Bone marrow (tissue), 2 donors: ENCODE results near the gene SLC12A3.
"Not testable (repeated sequence)": the region's sequence is repeated elsewhere in the genome, so short reads cannot be mapped to it uniquely, and the experiment has no call there.

Experiments used
- DNase-seq, 2 donors: peaks; one replicate each; lab custom pipeline; 2025; lab: John Stamatoyannopoulos, UW

Gene SLC12A3

DNA sequence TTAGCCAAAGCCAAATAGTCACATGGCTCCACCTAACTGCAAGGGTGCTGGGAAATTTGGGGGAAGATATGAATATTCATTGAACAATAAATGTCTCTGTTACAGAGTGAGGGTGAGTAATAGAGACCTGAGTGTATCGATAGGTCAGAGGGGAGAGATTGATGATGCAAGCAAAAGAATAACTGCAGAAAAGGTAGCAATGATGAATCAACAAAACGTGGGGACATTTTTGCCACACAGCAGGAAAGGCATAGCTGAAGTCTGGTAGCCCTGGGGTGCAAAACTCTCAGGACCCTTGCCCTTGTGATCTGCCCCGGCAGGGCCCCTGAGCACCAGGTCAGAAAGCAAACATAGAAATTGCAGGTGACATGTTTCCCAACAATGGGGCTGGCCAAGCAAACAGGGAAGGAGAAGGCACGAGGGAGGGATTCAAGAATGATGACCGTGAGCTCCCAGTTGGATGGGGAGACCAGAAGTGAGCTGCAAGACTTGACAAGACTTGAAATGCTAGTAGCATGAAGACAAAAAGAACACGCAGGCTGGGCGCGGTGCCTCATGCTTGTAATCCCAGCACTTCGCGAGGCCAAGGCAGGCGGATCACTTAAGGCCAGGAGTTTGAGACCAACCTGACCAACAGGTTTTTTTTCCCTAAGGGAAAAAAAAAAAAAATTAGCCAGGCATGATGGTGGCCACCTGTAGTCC lies 54.2 kb downstream of the SLC12A3 start:
- no peak for DNase-seq

DNA sequence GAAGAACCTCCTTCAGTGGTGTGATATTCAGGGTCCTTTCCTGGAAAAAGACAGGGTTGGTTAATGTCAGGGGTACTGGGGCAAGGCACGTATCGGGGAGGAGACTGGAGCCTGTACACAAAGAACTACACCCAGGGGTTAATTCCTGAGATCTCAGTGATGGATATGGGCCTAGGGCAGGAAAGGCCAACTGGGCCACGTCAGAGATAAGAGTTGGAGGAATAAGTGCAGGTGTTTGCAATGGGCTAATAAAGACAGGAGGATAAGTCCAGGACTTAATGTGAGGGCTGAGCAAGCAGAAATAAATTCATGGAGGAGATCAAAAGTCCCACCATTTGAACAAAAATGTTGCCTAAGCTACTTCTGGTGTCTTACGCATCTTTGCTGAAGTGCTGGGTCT lies 56.6 kb downstream of the SLC12A3 start:
- DNase-seq: no peak

DNA sequence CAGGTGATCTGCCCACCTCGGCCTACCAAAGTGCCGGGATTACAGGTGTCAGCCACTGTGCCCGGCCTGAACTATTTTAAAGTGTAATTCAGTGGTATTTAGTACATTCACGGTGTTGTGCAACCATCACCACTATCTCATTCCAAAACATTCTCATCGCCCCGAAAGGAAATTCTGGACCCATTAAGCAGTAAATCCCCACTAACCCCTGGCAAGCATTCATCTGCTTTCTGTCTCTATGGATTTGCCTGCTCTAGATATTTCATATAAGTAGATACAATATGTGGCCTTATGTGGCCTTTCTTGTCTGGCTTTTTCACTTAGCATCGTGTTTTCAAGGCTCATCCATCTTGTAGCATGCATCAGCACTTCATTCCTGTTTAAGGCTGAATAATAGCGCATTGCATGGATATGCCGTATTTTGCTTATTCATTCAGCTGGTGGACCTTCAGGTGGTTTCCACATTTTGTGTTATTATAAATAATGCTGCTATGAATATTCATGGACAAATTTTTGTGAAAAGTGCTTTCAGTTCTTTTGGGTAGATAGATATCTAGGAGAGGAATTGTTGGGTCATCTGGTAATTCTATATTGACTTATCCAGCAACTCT lies 58.6 kb downstream of the SLC12A3 start:
- no peak for DNase-seq

DNA sequence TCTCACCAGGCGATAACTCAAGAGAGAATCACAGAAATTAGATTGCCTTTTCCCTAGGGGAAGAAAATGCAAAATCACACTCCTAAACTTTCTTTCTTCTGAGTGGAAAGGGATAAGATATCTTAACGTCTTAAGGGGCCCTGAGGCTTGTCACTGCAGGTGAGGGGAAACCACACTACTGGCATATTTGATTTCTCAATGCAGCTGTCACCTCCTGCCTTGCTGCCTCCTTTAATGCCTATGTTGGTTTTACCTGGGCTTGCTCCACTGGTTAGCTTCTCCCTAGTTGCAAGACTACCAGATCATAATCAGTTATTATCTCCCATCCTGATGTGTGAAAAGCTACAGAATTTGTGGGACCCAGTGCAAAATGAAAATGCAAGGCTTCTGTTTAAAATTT lies 62.5 kb downstream of the SLC12A3 start:
- no peak for DNase-seq

DNA sequence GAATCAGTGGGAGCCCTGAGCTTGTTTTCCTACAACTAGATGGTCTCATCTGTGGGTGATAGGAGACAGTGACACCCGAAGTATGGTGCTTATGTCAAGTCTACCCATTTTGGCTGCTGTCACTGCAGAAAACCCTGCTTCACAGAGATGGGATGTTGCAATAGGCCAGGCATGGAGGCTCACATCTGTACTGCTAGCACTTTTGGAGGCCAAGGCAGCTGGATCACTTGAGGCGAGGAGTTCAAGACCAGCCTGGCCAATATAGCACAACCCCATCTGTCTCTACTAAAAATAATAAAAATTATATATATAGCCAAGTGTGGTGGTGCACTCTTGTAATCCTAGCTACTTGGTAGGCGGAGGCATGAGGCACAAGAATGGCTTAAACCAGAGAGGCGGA lies 64.6 kb downstream of the SLC12A3 start:
- DNase-seq: no peak

DNA sequence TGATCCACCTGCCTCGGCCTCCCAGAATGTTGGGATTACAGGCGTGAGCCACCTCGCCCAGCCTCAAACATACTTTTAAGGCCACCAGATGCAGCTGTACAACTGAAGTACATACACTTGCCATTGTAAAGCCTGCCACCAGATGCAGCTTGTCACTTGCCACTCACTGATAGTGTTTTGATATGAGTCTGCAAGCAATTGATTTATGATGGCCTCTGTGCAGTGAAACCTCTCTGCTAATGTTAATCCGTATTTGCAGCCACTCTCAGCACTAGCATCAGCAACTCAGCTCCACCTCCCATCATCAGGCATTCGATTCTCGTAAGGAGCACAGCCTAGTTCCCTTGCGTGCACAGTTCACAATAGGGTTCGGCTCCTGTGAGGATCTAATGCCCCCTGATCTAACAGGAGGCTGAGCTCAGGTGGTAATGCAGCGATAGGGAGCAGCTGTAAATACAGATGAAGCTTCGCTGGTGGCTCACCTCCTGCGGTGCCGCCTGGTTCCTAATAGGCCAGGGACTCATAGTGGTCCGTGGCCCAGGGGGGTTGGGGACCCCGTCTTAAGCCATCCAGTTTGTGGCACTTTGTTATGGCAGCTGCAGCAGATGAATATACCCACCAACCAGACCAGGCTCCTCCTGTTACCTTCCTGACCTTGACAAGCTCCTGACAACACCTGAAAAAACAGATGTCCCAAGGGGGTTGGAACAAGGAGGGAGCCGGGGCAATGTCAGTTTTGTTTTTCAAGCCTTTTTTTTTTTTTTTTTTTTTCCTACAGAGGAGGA lies 65.7 kb downstream of the SLC12A3 start:
- DNase-seq: no peak

DNA sequence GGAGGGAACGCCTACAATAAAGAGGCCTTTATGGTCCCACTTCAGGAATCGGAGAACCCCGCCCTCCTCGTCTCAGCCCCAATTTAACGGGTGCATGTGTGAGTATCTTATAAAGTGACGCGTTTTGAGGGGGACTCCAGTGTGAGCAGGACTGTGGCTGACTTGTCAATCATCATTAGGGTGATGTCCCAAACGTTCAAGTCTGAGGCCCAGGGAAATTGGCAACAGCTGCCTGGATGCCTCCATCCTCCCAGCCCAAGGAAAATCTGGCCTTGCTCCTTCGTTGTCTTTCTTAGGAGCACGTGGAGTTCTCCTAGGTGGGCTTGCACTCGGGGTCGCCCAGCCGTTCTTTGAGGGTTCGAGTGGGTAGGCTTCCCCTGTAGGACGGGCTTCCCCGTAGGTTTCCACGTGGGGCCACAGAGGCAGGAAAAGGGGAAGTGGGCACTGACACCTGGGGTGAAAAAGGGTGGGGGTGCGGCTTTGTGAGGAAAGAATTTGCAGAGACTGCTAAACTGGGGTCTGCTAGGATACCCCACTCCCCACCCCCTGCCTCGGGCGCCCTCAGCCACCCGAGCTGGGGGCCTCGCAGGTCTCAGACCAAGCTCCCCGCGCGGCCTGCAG lies 66.4 kb downstream of the SLC12A3 start:
- no peak for DNase-seq

DNA sequence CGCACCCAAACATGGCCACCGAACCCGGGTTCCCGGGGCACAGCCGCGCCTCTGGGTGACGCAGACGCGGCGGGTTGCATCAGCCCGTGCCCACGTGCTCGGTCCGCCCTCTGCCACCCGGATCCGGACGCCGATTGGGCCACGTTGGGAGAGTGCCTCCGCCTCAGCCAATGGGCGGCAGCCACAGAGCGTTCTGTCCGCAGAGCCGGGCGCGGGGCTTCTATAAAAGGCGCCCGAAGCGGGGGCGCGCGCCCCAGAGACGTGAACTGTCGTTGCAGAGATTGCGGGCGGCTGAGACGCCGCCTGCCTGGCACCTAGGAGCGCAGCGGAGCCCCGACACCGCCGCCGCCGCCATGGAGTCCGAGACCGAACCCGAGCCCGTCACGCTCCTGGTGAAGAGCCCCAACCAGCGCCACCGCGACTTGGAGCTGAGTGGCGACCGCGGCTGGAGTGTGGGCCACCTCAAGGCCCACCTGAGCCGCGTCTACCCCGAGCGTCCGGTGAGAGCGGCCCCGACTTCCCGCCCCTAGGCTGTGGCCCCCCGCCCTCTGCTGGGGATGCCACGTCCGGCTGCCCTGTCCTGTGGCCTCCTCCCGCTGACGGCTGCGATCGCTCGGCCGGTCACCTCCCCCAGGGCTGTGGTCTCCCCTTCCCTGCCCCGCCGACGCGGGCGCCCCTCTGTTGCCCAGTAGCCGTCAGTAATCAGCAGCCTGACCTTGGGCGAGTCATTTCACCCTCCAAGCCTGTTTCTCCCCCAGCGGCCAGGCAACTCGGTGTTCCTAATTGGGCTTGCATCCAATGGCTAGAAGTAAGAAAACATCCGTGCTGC lies 67.1 kb downstream of the SLC12A3 start, which contains the start of gene HERPUD1:
HERPUD1 (plus strand) TSS at position 251 of the 829 bp plus-strand sequence; CDS start at position 354, 103 bp downstream.
- DNase-seq: peak; percentile 91 to 94

DNA sequence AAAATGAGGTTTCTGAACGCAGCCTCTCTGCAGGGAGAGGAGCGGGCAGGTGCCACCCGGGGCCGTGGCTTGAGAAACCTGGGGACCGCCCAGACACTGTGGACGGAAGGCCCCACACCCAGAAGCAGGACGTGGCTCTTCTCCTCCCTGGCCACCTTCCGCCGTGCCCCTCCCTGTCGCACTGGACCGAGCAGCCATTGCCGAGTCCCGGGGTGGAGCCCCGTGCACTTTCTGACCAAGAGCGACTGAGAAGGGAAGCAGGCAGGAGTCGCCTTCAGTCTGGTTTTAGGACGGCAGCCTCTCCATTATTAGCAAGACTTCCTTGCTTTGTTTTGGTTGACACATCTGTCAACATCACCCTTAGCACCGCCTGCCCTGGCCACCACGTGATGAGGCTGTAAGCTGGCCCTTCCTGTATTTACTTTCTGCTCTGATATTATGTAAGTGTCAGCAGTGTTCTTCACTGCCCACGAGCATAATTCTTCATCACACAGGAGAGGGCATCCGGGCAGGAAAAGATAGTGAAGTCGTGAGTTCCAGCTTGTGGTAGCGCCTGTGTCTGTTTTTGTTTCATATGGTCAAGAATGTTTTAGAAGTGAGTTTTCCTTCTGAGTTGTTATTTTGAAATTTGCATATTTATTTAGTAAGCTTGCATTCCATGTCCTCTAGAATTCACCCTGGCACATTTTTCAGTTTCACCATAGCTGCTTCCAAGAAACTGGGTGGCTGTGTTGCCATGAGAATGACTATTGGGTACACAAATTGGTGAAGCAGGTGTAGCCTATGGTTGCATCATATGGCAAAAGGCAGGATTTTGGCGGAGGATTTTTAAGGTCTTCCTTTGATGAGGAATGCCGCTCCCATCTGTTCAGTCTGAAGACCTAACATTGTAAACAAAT lies 68.0 kb downstream of the SLC12A3 start:
- peak in 1 of 2 donors; percentile 62 for DNase-seq

DNA sequence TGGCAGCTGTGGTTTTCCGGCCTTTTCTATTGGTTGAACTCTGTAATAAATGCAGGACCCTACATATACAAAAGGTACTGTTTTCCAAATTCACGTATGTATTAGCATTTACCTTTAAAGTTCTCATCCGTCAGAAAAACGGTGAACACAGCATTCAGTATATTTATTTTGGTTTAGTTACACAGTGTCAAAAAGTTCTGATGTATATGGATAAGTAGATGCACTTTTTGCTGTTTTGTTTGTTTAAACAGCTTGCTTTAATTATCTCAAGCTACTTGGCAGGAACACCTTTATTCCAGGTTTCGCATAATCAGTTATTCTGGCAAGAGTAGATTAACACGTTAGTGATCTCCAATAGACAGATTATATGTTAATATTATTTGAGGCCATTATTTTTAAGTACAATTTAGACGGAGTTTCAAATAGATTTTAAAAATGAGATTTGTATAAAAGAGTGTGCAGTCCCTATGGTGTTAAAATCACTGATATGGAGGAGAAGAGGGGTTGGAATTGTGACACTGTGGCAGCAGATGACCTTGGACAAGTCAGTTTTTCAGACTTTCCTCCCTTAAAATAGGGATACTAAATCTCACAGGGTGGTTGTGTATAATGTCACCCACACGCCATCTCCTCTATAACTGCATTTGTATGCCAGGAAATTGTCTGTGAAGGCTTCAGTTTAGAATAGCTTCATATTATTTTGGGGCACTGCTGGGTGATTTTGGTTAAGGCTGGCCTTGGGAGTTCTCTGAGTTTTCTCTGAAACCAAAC lies 69.0 kb downstream of the SLC12A3 start:
- DNase-seq: no peak

DNA sequence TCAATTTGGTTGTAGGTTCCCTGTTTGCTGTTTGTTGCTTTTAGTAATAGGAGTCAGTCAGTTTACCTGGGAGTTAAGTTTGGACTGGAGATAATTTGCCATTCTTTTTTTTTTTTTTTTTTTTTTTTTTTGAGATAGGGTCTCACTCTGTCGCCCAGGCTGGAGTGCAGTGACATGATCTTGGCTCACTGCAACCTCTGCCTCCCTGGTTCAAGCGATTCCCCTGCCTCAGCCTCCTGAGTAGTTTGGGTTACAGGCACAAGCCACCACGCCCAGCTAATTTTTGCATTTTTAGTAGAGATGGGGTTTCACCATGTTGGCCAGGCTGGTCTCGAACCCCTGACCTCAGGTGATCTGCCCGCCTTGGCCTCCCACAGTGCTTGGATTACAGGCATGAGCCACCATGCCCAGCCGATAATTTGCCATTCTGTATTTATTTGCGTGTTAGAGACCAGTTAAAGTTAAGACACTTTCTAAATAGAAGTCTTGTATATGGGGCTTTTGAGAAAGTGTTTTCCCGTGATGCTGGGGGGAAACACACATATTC lies 69.7 kb downstream of the SLC12A3 start:
- not testable (repeated sequence) for DNase-seq

DNA sequence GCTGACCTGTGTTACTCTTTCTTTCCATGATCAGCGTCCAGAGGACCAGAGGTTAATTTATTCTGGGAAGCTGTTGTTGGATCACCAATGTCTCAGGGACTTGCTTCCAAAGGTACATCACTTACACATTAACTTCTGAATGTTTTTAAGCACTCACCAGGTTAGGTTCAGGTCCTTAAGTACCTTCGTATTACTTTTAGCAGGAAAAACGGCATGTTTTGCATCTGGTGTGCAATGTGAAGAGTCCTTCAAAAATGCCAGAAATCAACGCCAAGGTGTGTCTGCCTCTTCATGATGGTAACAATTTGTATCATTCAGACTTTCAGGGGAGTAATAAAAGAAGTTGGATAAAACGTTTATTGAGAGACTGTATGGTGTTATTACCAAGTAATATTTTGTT lies 70.2 kb downstream of the SLC12A3 start:
- no peak for DNase-seq

DNA sequence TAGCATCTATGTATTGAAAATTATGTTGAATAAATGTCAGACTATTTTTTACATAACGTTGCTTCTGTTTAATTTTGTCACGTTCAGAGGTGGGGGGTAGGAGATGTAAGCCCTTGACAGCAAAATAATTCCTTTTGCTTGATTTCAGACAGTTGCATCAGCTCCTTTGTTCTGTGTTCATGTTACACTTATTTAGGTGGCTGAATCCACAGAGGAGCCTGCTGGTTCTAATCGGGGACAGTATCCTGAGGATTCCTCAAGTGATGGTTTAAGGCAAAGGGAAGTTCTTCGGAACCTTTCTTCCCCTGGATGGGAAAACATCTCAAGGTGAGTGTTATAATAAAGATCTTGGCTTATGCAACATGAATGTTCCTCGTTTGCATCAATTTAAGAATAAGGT lies 71.5 kb downstream of the SLC12A3 start:
- DNase-seq: no peak

DNA sequence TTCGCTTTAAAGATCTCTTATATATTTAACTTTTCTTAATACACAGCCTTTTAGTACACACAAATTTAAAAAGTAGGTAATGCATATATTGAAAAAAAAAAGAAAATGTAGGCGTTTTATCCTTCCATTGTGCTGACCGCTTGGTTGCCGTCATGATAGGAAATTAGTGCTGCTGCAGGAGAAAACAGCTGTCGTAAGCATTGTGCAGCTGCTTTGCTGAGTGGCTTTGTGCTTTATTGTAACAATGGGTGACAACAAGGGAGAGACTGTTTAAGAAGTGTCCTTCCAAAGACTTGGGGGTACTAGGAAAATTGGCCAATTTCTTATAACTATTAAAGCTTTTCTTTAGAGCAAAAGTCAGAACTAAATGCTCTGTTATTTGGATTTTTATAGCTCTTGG lies 71.9 kb downstream of the SLC12A3 start:
- DNase-seq: no peak

DNA sequence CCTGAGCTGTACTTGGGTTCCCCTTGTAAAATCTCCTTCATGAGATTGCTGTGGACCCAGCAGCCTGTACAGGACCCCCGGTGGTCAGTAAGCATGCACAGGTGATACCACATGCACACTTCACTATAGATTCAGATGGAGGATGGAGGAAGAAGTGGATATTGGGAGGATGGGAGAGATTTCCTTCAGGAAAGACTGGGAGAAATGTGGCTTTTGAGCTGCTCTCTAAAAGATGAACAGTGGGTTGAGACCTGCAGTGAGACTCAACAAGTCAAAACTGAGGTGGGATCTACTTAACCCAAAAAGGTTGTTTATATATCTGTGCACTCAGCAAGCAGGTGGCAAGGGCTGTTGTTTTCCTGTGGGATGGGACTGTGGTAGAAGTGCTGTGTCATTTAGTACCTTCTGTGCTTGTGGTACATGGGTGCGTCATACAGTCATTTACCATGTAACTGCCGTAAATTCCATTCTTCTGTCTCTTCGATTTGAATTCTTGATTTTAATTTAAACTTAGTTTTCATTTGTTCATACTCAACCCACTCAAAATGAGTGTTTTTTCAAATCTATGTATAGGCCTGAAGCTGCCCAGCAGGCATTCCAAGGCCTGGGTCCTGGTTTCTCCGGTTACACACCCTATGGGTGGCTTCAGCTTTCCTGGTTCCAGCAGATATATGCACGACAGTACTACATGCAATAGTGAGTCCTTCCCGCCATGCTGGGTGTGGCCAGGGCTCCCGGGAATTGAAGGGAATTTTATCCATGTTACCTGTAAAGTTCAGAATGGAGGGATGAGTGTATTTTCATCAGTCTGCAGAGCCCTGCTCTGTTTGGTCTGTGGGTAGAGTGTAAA lies 73.9 kb downstream of the SLC12A3 start:
- DNase-seq: no peak

DNA sequence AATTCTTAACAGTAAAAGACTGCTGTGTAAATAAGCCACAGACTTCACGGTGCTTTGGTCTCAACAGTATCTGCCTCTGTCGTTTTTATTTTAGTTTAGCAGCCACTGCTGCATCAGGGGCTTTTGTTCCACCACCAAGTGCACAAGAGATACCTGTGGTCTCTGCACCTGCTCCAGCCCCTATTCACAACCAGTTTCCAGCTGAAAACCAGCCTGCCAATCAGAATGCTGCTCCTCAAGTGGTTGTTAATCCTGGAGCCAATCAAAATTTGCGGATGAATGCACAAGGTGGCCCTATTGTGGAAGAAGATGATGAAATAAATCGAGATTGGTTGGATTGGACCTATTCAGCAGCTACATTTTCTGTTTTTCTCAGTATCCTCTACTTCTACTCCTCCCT lies 74.8 kb downstream of the SLC12A3 start:
- no peak for DNase-seq

DNA sequence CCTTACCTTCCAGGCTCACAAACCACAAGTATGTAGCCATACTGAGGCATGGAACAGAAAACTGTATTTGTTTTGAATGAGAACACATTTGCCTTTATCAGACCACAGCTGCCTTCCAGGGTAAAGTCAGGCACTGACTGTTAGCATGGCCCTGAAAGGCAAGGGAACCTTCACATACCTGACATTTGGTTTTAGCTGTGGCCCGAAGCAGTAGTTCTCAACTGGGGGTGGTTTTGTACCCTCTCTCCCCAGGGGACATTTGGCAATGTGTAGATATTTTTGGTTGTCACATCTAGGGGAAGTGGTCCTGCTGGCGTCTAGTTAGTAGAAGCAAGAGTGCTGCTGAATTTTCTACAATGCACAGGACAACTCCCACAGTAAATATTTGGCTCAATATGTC lies 76.1 kb downstream of the SLC12A3 start:
- no peak for DNase-seq

DNA sequence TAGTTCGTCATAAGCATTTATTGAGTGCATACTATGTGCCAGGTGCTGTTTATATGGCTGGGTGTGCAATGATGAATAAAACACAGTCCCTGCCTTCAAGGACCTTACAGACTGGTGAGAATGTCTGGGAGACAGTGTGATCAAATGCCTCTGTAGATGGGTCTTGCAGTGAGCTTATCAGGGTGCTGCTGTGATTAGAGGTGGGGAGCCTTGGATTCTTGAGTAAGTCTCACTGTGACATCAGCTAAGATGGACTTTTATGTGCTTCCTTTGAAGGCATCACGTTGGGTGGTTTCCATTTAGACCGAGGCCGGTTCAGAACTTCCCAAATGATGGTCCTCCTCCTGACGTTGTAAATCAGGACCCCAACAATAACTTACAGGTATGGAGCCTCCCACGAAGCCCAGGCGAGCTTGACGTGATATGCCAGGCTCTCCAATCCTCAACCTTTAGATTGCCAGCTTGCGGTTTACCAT lies 76.9 kb downstream of the SLC12A3 start:
- DNase-seq: no peak
